HFF-Myc (cell line): Measurements from ENCODE around the gene PDE4D.

Experiments used
- DNase-seq: peaks from one replicate; pipeline ENCODE4 v3.0.0-alpha.2; 2011; ENCODE audit warnings: low read depth; ENCODE audit errors: extremely low read depth
- H3K4me3 ChIP-seq: replicated peaks from 2 replicates; pipeline ENCODE4 v1.5.1; 2011; ENCODE audit warnings: low read depth, mild to moderate bottlenecking, control low read depth, low read length
- TF ChIP-seq, protein P1 (sequence below): IDR thresholded peaks from 2 replicates; pipeline ENCODE4 v1.5.1; 2012; ENCODE audit warnings: mild to moderate bottlenecking, low read depth, low read length, control low read depth; ENCODE audit errors: missing control alignments

The PDE4D gene

GRCh38 chr5:59617186-59617771 is 276.2 kb downstream of the PDE4D start:
- no peak overlapping the region for H3K4me3 ChIP-seq
- DNase-seq = no peak
- TF ChIP-seq, protein P1, sequence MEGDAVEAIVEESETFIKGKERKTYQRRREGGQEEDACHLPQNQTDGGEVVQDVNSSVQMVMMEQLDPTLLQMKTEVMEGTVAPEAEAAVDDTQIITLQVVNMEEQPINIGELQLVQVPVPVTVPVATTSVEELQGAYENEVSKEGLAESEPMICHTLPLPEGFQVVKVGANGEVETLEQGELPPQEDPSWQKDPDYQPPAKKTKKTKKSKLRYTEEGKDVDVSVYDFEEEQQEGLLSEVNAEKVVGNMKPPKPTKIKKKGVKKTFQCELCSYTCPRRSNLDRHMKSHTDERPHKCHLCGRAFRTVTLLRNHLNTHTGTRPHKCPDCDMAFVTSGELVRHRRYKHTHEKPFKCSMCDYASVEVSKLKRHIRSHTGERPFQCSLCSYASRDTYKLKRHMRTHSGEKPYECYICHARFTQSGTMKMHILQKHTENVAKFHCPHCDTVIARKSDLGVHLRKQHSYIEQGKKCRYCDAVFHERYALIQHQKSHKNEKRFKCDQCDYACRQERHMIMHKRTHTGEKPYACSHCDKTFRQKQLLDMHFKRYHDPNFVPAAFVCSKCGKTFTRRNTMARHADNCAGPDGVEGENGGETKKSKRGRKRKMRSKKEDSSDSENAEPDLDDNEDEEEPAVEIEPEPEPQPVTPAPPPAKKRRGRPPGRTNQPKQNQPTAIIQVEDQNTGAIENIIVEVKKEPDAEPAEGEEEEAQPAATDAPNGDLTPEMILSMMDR = no peak

GRCh38 chr5:59616413-59616812 is 277.1 kb downstream of the PDE4D start:
- no peak overlapping the region for H3K4me3 ChIP-seq
- no peak for DNase-seq

GRCh38 chr5:59615272-59615671 is 278.3 kb downstream of the PDE4D start:
- H3K4me3 ChIP-seq = no peak overlapping the region
- DNase-seq = no peak
- TF ChIP-seq, protein P1 = no peak

More at GRCh38 chr5:59616413-59616812, 277.1 kb downstream of the PDE4D start:
- TF ChIP-seq, protein P1 = no peak

DNA sequence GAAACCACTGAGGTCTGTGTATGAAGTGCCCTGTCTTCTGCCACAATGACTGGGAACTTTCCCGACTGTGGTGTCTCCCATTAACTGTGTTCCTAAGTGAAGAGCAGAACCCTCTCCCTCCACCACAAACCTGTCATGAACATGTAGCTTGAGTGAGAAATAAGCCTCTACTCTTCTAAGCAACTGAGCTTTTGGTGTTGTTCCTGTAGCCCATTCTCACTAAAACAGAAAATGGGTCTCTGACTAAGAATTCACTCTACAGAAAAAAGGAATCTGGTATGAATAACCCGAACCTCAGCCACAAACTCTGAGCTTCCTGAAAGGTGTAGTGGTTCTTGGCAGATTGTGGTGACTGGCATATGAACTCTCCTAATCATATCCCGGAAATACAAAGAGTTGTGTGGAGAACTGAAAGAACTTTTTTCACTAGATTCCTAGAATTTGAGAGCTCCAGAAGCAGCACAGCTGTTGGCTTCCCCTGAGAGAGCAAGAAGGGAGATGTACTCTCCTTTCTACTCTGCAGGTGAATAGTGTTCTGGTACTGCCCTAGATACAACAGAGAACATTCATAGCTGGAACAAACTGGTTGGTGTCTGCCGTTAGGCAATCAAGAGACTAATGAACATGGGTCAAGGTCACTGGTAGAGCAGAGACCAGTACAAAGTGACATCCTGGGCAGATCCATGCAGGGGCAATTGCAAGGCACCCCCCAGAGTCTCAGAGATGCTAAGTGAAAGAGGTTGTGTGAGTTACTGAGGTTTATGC is 283.8 kb downstream of the PDE4D start:
- DNase-seq = no peak
- TF ChIP-seq, protein P1 = no peak
- H3K4me3 ChIP-seq = no peak overlapping the region

DNA sequence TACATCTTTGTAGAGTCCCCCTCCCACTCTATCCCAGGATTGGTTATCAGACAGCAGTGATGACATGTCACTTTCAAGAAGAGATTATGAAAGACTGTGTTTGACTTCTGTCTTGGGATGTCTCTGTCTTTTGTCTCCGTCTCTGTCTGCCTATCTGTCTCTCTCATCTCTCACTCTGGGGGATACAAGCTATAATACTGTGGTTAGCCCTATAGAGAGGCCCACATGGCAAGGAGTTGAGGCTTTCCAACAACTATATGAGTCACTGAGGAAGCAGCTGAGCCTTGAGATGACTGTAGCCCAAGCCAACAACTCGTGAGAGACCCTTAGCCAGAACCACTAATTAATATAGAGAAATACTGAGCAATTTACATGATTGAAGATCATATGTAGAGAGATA is 284.8 kb downstream of the PDE4D start:
- H3K4me3 ChIP-seq = no peak overlapping the region
- no peak for DNase-seq
- TF ChIP-seq, protein P1 = no peak

GRCh38 chr5:59607138-59607765 is 286.3 kb downstream of the PDE4D start:
- H3K4me3 ChIP-seq = no peak overlapping the region
- TF ChIP-seq, protein P1 = no peak

More at GRCh38 chr5:59607138-59607765, 286.3 kb downstream of the PDE4D start:
- DNase-seq = no peak
